Measurements from ENCODE around the gene WFDC1.
"Not testable (repeated sequence)": the region's sequence is repeated elsewhere in the genome, so short reads cannot be mapped to it uniquely, and the experiment has no call there.

WFDC1 gene

GRCh38 chr16:84324434-84325262, 30.0 kb downstream of the WFDC1 start:
- H3K9me3 Mint-ChIP-seq (ENCODE audit: low read depth): no peaks in the 10 kb centered on the region
- peaks cover 4% of the 10 kb centered on the region for H3K27me3 Mint-ChIP-seq
- no peaks in the 10 kb centered on the region for H3K4me1 Mint-ChIP-seq (ENCODE audit: low read depth)
- no peak overlapping the region for H3K4me3 Mint-ChIP-seq
- H3K27ac Mint-ChIP-seq: no peak overlapping the region
- no peaks in the 10 kb centered on the region for H3K36me3 Mint-ChIP-seq

- H3K9me3 Mint-ChIP-seq (ENCODE audit: low read depth): no peaks in the 10 kb centered on the region
- no peak overlapping the region for H3K4me3 Mint-ChIP-seq
- H3K36me3 Mint-ChIP-seq: no peaks in the 10 kb centered on the region
- no peak overlapping the region for H3K27ac Mint-ChIP-seq
- H3K4me1 Mint-ChIP-seq (ENCODE audit: low read depth): no peaks in the 10 kb centered on the region
- peaks cover 4% of the 10 kb centered on the region for H3K27me3 Mint-ChIP-seq
Measured at GRCh38 chr16:84326545-84326944, 31.9 kb downstream of the WFDC1 start.

- H3K36me3 Mint-ChIP-seq: no peaks in the 10 kb centered on the region
- no peak overlapping the region for H3K27ac Mint-ChIP-seq
- no peaks in the 10 kb centered on the region for H3K9me3 Mint-ChIP-seq (ENCODE audit: low read depth)
- H3K4me1 Mint-ChIP-seq (ENCODE audit: low read depth): no peaks in the 10 kb centered on the region
- no peak overlapping the region for H3K4me3 Mint-ChIP-seq
- H3K27me3 Mint-ChIP-seq: peaks cover 4% of the 10 kb centered on the region
Measured at GRCh38 chr16:84327926-84328505, 33.3 kb downstream of the WFDC1 start.

- Mint-ChIP-seq H3K27me3 (peaks cover 4% of the 10 kb centered on the region), H3K4me3 (no peak overlapping the region), H3K9me3 (ENCODE audit: low read depth) (no peaks in the 10 kb centered on the region), H3K27ac (no peak overlapping the region), H3K4me1 (ENCODE audit: low read depth) (no peaks in the 10 kb centered on the region), H3K36me3 (no peaks in the 10 kb centered on the region)
Measured at GRCh38 chr16:84329016-84329415, 34.3 kb downstream of the WFDC1 start.

- no peaks in the 10 kb centered on the region for H3K36me3 Mint-ChIP-seq
- no peak overlapping the region for H3K27ac Mint-ChIP-seq
- no peaks in the 10 kb centered on the region for H3K9me3 Mint-ChIP-seq (ENCODE audit: low read depth)
- H3K4me3 Mint-ChIP-seq: no peak overlapping the region
- H3K4me1 Mint-ChIP-seq (ENCODE audit: low read depth): no peaks in the 10 kb centered on the region
- H3K27me3 Mint-ChIP-seq: peaks cover 4% of the 10 kb centered on the region
Measured at GRCh38 chr16:84329843-84330684, 35.4 kb downstream of the WFDC1 start.

GRCh38 chr16:84330685-84331050, 36.0 kb downstream of the WFDC1 start:
- Mint-ChIP-seq H3K27ac (no peak overlapping the region), H3K9me3 (ENCODE audit: low read depth) (peaks cover 6% of the 10 kb centered on the region), H3K36me3 (no peaks in the 10 kb centered on the region), H3K4me1 (ENCODE audit: low read depth) (no peaks in the 10 kb centered on the region), H3K27me3 (peaks cover 4% of the 10 kb centered on the region), H3K4me3 (no peak overlapping the region)

- peaks cover 12% of the 10 kb centered on the region for H3K9me3 Mint-ChIP-seq (ENCODE audit: low read depth)
- peaks cover 4% of the 10 kb centered on the region for H3K27me3 Mint-ChIP-seq
- H3K4me1 Mint-ChIP-seq (ENCODE audit: low read depth): no peaks in the 10 kb centered on the region
- no peak overlapping the region for H3K4me3 Mint-ChIP-seq
- no peak overlapping the region for H3K27ac Mint-ChIP-seq
- peaks cover 2% of the 10 kb centered on the region for H3K36me3 Mint-ChIP-seq
Measured at GRCh38 chr16:84331998-84332780, 37.5 kb downstream of the WFDC1 start.

- H3K27ac Mint-ChIP-seq: no peak overlapping the region
- H3K4me1 Mint-ChIP-seq (ENCODE audit: low read depth): no peaks in the 10 kb centered on the region
- H3K4me3 Mint-ChIP-seq: no peak overlapping the region
- H3K27me3 Mint-ChIP-seq: no peaks in the 10 kb centered on the region
- H3K9me3 Mint-ChIP-seq (ENCODE audit: low read depth): peaks cover 16% of the 10 kb centered on the region
- peaks cover 2% of the 10 kb centered on the region for H3K36me3 Mint-ChIP-seq
Measured at GRCh38 chr16:84332975-84333684, 38.5 kb downstream of the WFDC1 start.

- peaks cover 16% of the 10 kb centered on the region for H3K9me3 Mint-ChIP-seq (ENCODE audit: low read depth)
Measured at GRCh38 chr16:84334058-84334457, 39.4 kb downstream of the WFDC1 start.

GRCh38 chr16:84334482-84334881, 39.8 kb downstream of the WFDC1 start:
- Mint-ChIP-seq H3K27me3 (no peaks in the 10 kb centered on the region), H3K27ac (no peak overlapping the region), H3K36me3 (peaks cover 2% of the 10 kb centered on the region), H3K4me1 (ENCODE audit: low read depth) (no peaks in the 10 kb centered on the region), H3K4me3 (no peak overlapping the region), H3K9me3 (ENCODE audit: low read depth) (peaks cover 16% of the 10 kb centered on the region)

More at GRCh38 chr16:84334058-84334457, 39.4 kb downstream of the WFDC1 start:
- H3K36me3 Mint-ChIP-seq: peaks cover 2% of the 10 kb centered on the region
- H3K4me1 Mint-ChIP-seq (ENCODE audit: low read depth): no peaks in the 10 kb centered on the region
- no peak overlapping the region for H3K27ac Mint-ChIP-seq
- no peak overlapping the region for H3K4me3 Mint-ChIP-seq
- no peaks in the 10 kb centered on the region for H3K27me3 Mint-ChIP-seq

- not testable (repeated sequence) for H3K4me1 Mint-ChIP-seq (ENCODE audit: low read depth); H3K36me3 Mint-ChIP-seq; H3K27ac Mint-ChIP-seq; H3K27me3 Mint-ChIP-seq; H3K4me3 Mint-ChIP-seq
- H3K9me3 Mint-ChIP-seq (ENCODE audit: low read depth): peaks cover 16% of the 10 kb centered on the region
Measured at GRCh38 chr16:84337236-84337635, 42.6 kb downstream of the WFDC1 start.

GRCh38 chr16:84339311-84339710, 44.6 kb downstream of the WFDC1 start:
- no peaks in the 10 kb centered on the region for H3K27me3 Mint-ChIP-seq
- no peak overlapping the region for H3K4me3 Mint-ChIP-seq
- H3K4me1 Mint-ChIP-seq (ENCODE audit: low read depth): no peaks in the 10 kb centered on the region
- H3K9me3 Mint-ChIP-seq (ENCODE audit: low read depth): peaks cover 16% of the 10 kb centered on the region
- H3K27ac Mint-ChIP-seq: no peak overlapping the region
- H3K36me3 Mint-ChIP-seq: peaks cover 2% of the 10 kb centered on the region

GRCh38 chr16:84339766-84340165, 45.1 kb downstream of the WFDC1 start:
- Mint-ChIP-seq H3K27ac (no peak overlapping the region), H3K27me3 (no peaks in the 10 kb centered on the region), H3K4me3 (no peak overlapping the region), H3K36me3 (peaks cover 2% of the 10 kb centered on the region), H3K9me3 (ENCODE audit: low read depth) (peaks cover 16% of the 10 kb centered on the region), H3K4me1 (ENCODE audit: low read depth) (no peaks in the 10 kb centered on the region)

All from activated naive CD8-positive, alpha-beta T cell (primary cell).